Endothelial cell of umbilical vein (primary cell): ENCODE results near the gene ABHD14A.

ENCODE experiments used
- CTCF ChIP-seq, 2 donors: IDR thresholded peaks; 1 replicate in 1 of 2; 2 replicates in 1 of 2; pipeline ENCODE4 v1.5.1; 2011; ENCODE audit warnings: low read length in 2 of 2, mild to moderate bottlenecking in 2 of 2, moderate library complexity in 2 of 2, control low read depth in 1 of 2, inconsistent platforms in 1 of 2, low read depth in 1 of 2; ENCODE audit not compliant: insufficient read depth in 1 of 2; ENCODE audit errors: extremely low read depth in 1 of 2
- EZH2 ChIP-seq: IDR thresholded peaks from 2 replicates; pipeline ENCODE4 v1.6.1; 2012; ENCODE audit warnings: borderline replicate concordance, low read depth, mild to moderate bottlenecking, moderate library complexity, low read length, inconsistent platforms; ENCODE audit not compliant: severe bottlenecking
- FOS ChIP-seq: IDR thresholded peaks from 2 replicates; pipeline ENCODE4 v1.6.1; 2011; ENCODE audit warnings: mild to moderate bottlenecking, low read length, moderate library complexity, borderline replicate concordance; ENCODE audit not compliant: insufficient read depth
- JUN ChIP-seq: IDR thresholded peaks from 2 replicates; pipeline ENCODE4 v1.6.1; 2011; ENCODE audit warnings: borderline replicate concordance, low read depth; ENCODE audit not compliant: insufficient read length, insufficient read depth
- MAX ChIP-seq: IDR thresholded peaks from 2 replicates; pipeline ENCODE4 v1.6.1; 2011; ENCODE audit not compliant: insufficient read depth, insufficient read length
- MYC ChIP-seq: IDR thresholded peaks from one replicate; pipeline ENCODE4 v1.6.1; 2011; ENCODE audit warnings: mild to moderate bottlenecking, low read depth, low read length
- POLR2A ChIP-seq: IDR thresholded peaks from 2 replicates; pipeline ENCODE4 v1.6.1; 2012; ENCODE audit warnings: low read depth, mild to moderate bottlenecking, control low read depth, low read length
- POLR2AphosphoS5 ChIP-seq: IDR thresholded peaks from 2 replicates; pipeline ENCODE4 v1.6.1; 2012; ENCODE audit warnings: low read depth, mild to moderate bottlenecking, control low read depth, low read length, moderate library complexity; ENCODE audit not compliant: insufficient read depth

- no peak for TF ChIP-seq EZH2
- no peak for TF ChIP-seq CTCF (IDR thresholded peaks at IDR 0.05; ENCODE audit: extremely low read depth in 1 of 2, insufficient read depth in 1 of 2, low read depth in 1 of 2, low read length in 2 of 2)
- TF ChIP-seq POLR2A = no peak
- no peak for TF ChIP-seq POLR2AphosphoS5
- TF ChIP-seq MAX = no peak
- no peak for TF ChIP-seq MYC
- TF ChIP-seq JUN = no peak
- TF ChIP-seq FOS = no peak
Measured at GRCh38 chr3:52023860-52024764, 49.2 kb downstream of the ABHD14A start.
